HG03469 (cell line): ENCODE results near the gene ALOX15B.

Experiments used
- ATAC-seq: cut with Tn5 transposase; IDR thresholded peaks from one replicate; pipeline ENCODE4 v1.9.1; 2021; ENCODE audit warnings: mild to moderate bottlenecking, moderate library complexity, moderate number of reproducible peaks; ENCODE audit not compliant: unreplicated experiment

Gene ALOX15B, protein sequence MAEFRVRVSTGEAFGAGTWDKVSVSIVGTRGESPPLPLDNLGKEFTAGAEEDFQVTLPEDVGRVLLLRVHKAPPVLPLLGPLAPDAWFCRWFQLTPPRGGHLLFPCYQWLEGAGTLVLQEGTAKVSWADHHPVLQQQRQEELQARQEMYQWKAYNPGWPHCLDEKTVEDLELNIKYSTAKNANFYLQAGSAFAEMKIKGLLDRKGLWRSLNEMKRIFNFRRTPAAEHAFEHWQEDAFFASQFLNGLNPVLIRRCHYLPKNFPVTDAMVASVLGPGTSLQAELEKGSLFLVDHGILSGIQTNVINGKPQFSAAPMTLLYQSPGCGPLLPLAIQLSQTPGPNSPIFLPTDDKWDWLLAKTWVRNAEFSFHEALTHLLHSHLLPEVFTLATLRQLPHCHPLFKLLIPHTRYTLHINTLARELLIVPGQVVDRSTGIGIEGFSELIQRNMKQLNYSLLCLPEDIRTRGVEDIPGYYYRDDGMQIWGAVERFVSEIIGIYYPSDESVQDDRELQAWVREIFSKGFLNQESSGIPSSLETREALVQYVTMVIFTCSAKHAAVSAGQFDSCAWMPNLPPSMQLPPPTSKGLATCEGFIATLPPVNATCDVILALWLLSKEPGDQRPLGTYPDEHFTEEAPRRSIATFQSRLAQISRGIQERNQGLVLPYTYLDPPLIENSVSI

DNA sequence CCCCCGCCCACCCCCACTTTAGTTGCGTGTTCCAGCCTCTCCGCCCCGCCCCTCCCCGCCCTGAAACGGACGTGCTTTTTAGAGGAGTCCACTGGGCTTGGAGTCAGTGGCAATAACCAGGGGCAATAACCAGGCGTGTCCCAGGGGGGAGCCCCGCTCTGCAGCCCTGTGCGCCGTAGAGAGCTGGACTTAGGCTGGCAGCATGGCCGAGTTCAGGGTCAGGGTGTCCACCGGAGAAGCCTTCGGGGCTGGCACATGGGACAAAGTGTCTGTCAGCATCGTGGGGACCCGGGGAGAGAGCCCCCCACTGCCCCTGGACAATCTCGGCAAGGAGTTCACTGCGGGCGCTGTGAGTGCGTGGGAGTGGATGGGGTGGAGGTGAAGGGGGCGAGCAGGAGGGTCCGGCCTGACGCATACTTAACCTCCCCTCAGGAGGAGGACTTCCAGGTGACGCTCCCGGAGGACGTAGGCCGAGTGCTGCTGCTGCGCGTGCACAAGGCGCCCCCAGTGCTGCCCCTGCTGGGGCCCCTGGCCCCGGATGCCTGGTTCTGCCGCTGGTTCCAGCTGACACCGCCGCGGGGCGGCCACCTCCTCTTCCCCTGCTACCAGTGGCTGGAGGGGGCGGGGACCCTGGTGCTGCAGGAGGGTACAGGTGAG is at the start of gene ALOX15B:
Gene ALOX15B (plus strand): TSS at position 106 of the 657 bp plus-strand sequence. CDS start 97 bp downstream, at position 203.
- ATAC-seq: no peak

DNA sequence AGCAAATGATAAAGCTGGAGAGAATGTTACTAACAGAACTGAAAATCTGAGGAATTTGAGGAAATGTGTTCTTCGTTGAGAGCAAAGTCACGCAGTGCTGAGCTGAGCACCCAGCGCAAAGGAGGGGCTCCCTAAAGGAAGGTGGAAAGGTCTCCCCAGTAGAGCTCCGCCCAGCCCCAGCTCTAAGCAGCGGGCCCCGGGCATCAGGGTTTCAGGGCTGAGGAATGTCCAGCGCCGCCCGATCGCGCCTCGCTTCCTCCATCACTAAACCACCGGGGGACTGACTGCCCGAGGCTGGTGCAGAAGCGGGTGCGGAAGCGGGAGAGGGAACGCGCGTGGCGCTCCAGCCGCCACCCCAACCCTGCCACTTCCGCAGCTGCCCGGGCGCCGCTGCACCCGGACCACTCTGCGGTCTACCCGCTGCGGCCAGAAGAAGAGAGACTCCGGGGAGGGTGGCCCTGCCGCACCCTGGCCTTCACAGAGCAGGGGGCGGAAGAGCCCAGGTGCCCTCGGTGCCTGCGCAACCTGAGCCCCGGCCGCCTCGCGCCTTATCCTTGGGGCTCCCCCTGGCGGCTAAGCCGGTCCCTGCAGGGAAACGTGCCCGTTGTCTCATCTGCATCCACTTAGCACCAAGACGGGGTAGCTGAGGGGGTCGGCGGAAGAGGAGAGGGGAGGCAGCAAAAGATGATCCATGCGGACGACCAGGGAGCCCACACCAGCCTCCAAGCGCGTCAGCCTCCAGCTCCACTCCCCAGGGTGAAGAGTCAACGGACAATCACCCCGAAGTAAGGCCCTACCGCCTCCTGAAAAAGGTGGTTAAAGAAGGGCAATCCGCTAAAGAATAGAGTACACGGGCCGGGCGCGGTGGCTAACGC is 48.8 kb upstream of the ALOX15B start:
- peak; percentile 64 for ATAC-seq

DNA sequence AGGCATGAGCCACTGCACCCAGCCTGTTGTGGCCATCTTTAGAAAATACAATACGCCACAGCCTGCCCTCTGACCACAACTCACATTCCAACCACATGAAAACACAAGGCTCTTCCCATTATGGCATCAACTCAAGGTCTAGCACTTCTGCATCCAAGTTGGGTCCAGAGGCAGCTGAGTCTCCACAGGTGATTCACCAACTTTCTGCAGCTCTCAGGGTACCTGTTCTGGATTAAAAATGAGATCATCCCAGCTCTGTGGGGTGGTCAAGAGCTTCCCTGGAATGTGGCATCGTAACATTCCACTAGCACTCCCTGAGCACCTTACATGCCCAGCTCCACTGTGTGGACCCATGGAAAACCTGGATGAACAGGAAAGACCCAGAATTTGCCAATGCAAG is 46.3 kb upstream of the ALOX15B start:
- no peak for ATAC-seq

DNA sequence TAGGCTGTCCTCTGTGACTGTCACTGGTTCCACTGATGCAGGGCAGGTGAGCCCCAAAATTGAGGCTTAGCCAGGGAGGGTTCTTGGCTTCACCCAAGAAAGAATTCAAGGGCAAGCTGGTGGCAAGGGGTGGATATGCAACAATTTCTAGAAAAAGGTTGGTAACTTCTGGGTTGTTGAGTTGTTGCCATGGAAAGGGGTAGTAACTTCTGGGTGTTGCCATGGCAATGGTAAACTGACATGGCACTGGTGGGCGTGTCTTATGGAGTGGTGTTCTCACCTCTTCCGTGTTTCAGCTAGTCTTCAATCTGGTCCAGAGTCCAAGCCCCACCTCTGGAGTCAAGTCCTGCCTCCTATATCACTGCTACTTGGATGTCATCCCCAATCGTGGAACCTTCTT is 45.9 kb upstream of the ALOX15B start:
- no peak for ATAC-seq

DNA sequence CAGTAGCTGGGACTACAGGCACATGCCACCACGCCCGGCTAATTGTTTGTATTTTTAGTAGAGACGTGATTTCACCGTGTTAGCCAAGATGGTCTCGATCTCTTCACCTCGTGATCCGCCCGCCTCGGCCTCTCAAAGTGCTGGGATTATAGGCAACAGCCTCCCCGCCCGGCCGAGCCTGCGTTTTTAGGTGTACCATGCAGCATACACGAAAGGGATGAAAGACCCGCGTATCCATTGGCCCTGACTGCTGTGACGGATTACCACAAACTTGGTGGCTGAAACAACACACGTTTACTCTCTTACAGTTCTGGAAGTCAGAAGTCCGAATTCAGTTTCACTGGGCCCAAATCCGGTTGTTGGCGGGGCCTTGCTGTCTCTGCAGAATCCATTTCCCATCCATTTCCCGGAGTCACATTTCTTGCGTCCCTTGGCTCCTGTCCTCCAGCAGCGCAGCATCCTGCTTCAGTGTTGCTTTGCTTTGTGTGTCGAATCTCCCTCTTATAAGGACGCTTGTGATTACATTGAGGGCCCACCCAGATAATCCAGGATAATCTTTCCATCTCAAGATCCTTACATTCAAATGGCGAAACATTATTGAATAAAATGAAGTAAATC is 44.8 kb upstream of the ALOX15B start:
- no peak for ATAC-seq

DNA sequence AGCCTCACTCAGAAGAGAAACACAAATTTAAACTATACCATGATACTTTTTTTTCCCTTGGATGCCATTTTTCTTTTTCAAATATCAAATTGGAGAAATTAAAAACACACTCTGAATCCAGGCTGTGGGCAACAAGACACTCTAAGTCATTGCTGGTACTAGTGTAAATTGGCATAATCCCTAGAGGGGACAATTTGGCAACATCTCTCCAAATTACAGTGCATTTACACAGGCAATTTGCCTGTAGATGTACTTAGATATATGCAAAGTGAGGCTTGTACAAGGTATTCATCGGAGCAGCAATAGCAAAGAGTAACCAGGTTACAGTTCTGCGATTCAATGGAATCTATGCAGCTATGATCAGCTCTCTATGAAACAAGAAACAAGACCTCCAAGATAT is 43.1 kb upstream of the ALOX15B start:
- no peak for ATAC-seq

DNA sequence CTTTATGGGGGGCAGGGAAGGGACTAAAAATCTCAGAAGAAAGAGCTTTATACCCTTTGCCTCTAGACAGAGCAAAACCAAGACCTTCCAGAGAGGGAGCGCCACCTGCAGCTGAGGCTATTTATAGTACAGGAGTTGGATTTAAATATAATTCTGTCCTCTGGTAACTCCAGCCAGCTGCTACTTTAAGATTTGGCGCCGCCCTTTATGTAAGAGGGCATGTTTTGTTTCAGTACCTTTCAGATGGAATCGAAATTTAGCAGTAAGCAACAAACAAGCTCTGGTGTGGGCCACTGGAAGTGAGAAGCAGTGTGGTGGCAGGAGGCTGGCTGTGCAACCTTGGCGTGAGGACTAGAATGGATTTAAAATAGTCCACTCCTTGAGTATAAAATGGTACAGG is 41.7 kb upstream of the ALOX15B start:
- ATAC-seq: no peak

DNA sequence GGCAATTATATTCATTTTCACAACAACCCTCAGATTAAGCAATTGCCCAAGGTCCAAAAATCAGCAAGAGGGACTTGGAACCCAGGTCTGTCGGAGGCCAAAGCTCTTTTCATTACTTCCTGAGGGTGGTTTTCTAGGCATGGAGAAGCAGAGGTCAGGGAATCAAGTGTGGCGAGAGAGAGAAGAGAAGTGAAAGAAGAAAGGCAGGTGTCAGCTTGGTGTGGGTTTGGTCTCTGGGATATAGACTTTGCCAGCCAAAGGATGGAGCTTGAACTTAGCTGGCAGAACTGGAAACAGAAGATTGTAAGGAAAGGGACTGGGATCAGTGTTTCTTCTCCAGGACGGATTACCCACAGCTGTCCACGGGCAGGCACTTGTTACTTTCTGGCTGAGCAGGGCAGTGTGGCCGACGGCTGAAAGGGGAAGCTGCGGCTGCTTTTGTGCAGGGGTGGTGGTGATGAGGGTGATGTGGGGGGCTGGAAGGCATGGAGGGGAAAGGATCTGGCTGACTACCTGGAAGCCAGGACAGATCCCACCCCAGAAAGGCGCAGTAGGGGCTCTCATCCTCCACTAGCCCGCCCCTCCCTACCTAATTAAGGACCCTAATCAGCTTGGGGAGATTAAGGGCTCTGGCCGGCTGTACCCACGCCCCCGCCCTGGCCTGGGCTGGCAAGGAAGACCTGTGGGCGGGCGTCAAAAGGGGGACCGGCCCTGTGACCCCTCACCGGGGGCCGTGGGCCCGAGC is 36.7 kb upstream of the ALOX15B start, which contains the start of gene GUCY2D:
Gene GUCY2D (plus strand): TSS at position 640 of the 745 bp plus-strand sequence. CDS start 433 bp downstream, outside the sequence.
- no peak for ATAC-seq

DNA sequence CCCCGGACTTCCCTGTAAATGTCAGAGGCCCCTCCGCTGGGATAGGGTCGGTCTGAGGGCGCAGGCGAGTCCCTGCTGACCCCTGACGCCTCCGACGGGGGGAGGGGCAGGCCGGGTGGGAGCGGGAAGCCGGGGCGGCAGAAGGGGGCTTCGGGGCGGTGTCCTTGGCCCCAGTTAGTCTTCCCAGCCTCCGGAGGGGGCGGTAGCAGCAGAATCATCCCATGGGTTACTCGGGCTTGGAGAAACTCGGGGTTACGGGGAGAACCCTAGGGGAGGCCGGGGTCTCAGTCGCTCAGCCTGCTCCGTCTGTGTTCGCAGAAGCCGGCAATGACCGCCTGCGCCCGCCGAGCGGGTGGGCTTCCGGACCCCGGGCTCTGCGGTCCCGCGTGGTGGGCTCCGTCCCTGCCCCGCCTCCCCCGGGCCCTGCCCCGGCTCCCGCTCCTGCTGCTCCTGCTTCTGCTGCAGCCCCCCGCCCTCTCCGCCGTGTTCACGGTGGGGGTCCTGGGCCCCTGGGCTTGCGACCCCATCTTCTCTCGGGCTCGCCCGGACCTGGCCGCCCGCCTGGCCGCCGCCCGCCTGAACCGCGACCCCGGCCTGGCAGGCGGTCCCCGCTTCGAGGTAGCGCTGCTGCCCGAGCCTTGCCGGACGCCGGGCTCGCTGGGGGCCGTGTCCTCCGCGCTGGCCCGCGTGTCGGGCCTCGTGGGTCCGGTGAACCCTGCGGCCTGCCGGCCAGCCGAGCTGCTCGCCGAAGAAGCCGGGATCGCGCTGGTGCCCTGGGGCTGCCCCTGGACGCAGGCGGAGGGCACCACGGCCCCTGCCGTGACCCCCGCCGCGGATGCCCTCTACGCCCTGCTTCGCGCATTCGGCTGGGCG is 35.9 kb upstream of the ALOX15B start:
- no peak for ATAC-seq

DNA sequence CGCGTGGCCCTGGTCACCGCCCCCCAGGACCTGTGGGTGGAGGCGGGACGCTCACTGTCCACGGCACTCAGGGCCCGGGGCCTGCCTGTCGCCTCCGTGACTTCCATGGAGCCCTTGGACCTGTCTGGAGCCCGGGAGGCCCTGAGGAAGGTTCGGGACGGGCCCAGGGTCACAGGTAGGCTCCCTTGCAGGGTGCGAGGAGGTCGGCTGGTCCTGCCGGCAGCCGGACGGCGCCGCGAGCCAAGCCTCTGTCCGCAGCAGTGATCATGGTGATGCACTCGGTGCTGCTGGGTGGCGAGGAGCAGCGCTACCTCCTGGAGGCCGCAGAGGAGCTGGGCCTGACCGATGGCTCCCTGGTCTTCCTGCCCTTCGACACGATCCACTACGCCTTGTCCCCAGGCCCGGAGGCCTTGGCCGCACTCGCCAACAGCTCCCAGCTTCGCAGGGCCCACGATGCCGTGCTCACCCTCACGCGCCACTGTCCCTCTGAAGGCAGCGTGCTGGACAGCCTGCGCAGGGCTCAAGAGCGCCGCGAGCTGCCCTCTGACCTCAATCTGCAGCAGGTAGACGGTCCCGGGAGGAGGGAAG is 35.2 kb upstream of the ALOX15B start:
- no peak for ATAC-seq

DNA sequence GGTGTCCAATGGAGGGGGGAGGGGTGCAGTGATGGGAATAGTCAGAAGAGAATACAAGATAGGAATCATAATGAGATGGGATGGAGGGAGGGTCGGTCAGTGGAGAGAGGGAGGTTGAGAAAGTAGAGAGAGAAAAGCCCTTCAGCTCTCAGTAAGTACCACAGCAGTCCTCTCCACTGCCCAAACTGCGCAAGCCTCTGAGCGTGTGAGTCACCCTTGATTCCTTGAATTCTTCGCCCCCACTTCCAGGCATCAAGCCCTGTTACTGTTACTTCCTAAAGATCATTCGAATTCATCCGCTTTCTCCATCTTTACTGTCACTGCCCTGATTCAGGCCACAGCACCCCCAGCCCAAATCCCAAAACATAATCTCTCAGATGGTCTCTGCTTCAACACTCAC is 34.0 kb upstream of the ALOX15B start:
- ATAC-seq: no peak

DNA sequence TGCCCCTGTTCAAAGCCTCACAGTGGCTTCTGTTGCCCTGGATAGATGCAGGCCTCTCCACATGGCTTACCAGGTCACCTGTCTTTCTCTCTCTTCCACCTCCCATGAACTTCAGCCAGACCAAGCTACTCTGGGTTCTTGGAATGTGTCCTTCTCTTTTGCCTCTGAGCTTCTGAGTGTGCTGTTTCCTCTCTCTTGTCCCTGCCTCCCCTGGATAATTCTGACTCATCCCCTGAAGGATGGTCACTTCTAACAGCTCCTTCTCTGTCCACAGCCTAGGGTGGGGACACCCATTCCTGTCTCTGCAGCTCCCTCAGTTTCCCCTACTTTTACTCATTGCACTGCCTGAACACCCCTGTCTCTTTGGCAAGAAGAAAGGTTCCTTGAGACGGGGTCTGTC is 33.5 kb upstream of the ALOX15B start:
- no peak for ATAC-seq

DNA sequence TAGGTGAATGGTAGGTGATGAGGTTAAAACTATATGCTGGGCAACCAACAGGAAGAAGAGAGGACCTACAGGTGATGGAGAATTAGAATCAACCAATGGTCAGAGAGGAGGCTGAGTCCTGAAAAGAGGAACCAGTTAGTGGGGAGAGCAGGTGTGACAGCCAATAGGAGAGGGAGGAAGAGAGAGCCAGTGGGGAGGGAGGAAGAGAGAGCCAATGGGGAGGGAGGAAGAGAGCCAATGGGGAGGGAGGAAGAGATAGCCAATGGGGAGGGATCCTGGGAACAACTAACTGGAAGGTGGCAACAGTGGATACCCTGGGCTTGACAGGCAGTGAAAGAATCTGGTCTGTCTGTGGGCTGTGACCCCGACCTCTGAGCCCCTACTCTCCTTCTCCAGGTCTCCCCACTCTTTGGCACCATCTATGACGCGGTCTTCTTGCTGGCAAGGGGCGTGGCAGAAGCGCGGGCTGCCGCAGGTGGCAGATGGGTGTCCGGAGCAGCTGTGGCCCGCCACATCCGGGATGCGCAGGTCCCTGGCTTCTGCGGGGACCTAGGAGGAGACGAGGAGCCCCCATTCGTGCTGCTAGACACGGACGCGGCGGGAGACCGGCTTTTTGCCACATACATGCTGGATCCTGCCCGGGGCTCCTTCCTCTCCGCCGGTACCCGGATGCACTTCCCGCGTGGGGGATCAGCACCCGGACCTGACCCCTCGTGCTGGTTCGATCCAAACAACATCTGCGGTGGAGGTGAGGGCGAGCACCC is 32.7 kb upstream of the ALOX15B start:
- ATAC-seq: no peak

DNA sequence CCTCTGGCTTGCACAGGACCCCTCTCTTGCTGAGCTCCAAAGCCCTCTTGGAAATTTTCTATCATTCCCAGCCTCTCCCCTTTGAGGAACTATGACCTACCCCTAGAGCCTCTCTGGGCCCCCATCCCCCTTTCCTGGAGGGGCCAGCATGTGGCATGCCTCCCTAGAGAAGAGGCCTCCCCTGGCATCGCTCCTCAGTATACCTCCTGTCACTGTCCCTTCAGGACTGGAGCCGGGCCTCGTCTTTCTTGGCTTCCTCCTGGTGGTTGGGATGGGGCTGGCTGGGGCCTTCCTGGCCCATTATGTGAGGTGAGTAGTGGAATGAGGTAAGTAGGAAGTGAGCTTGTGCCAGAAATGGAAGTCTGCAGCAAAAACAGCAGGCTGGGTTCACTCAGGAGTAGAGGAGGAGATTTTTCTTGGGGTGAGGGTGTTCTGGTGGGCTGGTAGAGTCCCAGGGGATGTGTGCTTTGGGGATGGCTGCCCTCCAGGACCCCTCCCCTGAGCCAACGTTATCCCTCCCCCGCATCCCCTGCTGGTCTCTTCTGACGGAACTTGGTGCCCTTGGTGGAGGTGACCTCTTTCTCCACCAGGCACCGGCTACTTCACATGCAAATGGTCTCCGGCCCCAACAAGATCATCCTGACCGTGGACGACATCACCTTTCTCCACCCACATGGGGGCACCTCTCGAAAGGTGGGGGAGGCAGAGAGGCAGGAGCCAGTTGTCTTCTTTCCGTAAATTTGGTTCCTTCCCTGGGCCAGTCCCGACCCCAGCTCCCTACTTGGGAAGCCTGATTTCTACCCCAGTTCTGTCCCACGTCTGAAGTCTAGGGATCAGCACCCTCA is 31.8 kb upstream of the ALOX15B start:
- no peak for ATAC-seq

DNA sequence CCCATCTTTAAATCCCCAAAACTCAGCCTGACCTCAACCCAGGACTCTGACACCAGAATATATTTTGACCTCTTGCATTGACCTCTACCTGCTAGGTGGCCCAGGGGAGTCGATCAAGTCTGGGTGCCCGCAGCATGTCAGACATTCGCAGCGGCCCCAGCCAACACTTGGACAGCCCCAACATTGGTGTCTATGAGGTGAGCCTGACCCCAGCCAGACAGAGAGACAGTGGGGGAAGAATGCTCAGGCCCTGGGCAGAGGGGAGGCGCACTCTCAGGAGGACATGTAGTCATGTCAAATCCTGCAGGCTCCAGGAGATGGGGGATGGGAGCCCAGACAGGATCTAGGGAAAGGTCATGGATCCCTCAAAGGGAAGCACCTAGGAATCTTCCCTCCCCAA is 31.0 kb upstream of the ALOX15B start:
- no peak for ATAC-seq

DNA sequence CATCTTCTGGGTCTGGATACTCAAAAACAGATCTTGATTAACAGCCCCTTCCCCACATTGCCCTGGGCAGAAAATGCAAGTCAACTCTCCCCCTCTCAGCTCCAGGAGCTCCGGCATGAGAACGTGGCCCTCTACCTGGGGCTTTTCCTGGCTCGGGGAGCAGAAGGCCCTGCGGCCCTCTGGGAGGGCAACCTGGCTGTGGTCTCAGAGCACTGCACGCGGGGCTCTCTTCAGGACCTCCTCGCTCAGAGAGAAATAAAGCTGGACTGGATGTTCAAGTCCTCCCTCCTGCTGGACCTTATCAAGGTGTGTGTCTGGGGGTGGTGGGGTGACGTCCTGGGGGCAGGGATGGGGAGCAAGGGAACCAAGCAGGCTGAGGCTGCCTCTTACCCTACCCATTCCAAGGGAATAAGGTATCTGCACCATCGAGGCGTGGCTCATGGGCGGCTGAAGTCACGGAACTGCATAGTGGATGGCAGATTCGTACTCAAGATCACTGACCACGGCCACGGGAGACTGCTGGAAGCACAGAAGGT is 26.7 kb upstream of the ALOX15B start:
- ATAC-seq: no peak
